ENCODE data around the gene ABCA6.

- TF ChIP-seq, protein P1, sequence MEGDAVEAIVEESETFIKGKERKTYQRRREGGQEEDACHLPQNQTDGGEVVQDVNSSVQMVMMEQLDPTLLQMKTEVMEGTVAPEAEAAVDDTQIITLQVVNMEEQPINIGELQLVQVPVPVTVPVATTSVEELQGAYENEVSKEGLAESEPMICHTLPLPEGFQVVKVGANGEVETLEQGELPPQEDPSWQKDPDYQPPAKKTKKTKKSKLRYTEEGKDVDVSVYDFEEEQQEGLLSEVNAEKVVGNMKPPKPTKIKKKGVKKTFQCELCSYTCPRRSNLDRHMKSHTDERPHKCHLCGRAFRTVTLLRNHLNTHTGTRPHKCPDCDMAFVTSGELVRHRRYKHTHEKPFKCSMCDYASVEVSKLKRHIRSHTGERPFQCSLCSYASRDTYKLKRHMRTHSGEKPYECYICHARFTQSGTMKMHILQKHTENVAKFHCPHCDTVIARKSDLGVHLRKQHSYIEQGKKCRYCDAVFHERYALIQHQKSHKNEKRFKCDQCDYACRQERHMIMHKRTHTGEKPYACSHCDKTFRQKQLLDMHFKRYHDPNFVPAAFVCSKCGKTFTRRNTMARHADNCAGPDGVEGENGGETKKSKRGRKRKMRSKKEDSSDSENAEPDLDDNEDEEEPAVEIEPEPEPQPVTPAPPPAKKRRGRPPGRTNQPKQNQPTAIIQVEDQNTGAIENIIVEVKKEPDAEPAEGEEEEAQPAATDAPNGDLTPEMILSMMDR (tag by site-specific recombination; IDR thresholded peaks at IDR 0.05): no peak
- TF ChIP-seq, protein P2, sequence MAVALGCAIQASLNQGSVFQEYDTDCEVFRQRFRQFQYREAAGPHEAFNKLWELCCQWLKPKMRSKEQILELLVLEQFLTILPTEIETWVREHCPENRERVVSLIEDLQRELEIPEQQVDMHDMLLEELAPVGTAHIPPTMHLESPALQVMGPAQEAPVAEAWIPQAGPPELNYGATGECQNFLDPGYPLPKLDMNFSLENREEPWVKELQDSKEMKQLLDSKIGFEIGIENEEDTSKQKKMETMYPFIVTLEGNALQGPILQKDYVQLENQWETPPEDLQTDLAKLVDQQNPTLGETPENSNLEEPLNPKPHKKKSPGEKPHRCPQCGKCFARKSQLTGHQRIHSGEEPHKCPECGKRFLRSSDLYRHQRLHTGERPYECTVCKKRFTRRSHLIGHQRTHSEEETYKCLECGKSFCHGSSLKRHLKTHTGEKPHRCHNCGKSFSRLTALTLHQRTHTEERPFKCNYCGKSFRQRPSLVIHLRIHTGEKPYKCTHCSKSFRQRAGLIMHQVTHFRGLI (tag by site-specific recombination; IDR thresholded peaks at IDR 0.05): no peak
- TF ChIP-seq ZNF274 (IDR thresholded peaks at IDR 0.05; ENCODE audit: low read length) (no peak), ZNF274 (tag by site-specific recombination; IDR thresholded peaks at IDR 0.05; ENCODE audit: borderline replicate concordance) (no peak), MYNN (tag by site-specific recombination; IDR thresholded peaks at IDR 0.05; ENCODE audit: borderline replicate concordance) (no peak), YY1 (tag by site-specific recombination; IDR thresholded peaks at IDR 0.05) (no peak), ZNF121 (tag by site-specific recombination; IDR thresholded peaks at IDR 0.05) (no peak), TSHZ1 (tag by site-specific recombination; IDR thresholded peaks at IDR 0.05; ENCODE audit: borderline replicate concordance) (no peak)
These were observed 37.7 kb upstream of the ABCA6 start for GRCh38 chr17:69179227-69179952.
